PC-9 (cell line): ENCODE data around the gene RPL9.

Experiments
- CTCF ChIP-seq: fragments of 200-600 bp; sonication (generic); conservative IDR thresholded peaks from 2 replicates; pipeline ENCODE4 v1.6.1; 2017; ENCODE audit warnings: mixed run types, antibody characterized with exemption, mild to moderate bottlenecking, moderate library complexity
- EZH2 ChIP-seq: fragments of 200-600 bp; sonication (generic); IDR thresholded peaks from 2 replicates; pipeline ENCODE4 v1.8.0; 2017; ENCODE audit warnings: antibody characterized with exemption, low read depth

- TF ChIP-seq CTCF (no peak), EZH2 (no peak)
Observed at GRCh38 chr4:39406763-39407583, 51.7 kb downstream of the RPL9 start, which contains the start of gene KLB.
